PC-9 (cell line): ENCODE results near the gene CIAO2B. TPM values are rescaled to one million over a fixed set of nuclear protein-coding genes. Genes with fewer than 3 reads are reported as not detected.

ENCODE experiments used
- BruUV-seq: library from RNA; stranded (reverse); fragments of 400-500 nt; replicated peaks from 2 replicates; lab custom pipeline; 2021; lab: Mats Ljungman, UMichigan
- CTCF ChIA-PET: fragments of 300-600 bp; sonication (Branson Sonifier 250); formaldehyde crosslinking; loops from one replicate; lab custom pipeline; 2022; ENCODE audit warnings: antibody characterized with exemption; lab: Charles Lee
- POLR2A ChIA-PET: fragments of 300-600 bp; sonication (Branson Sonifier 250); formaldehyde crosslinking; loops from one replicate; lab custom pipeline; 2022; ENCODE audit warnings: antibody characterized with exemption; ENCODE audit not compliant: unreplicated experiment; lab: Charles Lee
- DNase-seq, 2 experiments: peaks; one replicate each; pipeline versions ENCODE4 v3.0.0 to v3.0.0-alpha.2; 2015 to 2022; ENCODE audit warnings: mixed read lengths in 1 of 2
- H2AFZ ChIP-seq: fragments of 200-600 bp; sonication (generic); 2 replicates; pipeline ENCODE4 v1.8.1; 2017; ENCODE audit warnings: antibody characterized with exemption
- H3F3A ChIP-seq: fragments of 200-600 bp; sonication (generic); 2 replicates; pipeline ENCODE4 v1.8.1; 2017; ENCODE audit warnings: antibody characterized with exemption, mild to moderate bottlenecking, low read depth; ENCODE audit not compliant: insufficient read depth
- H3K27ac ChIP-seq: fragments of 200-600 bp; sonication (generic); 2 replicates; pipeline ENCODE4 v1.6.1; 2016; ENCODE audit warnings: mixed run types
- H3K27me3 ChIP-seq: fragments of 200-600 bp; sonication (generic); 2 replicates; pipeline ENCODE4 v1.6.1; 2016; ENCODE audit warnings: low read depth, mixed run types; ENCODE audit not compliant: insufficient read depth
- H3K36me3 ChIP-seq: fragments of 200-600 bp; sonication (generic); 2 replicates; pipeline ENCODE4 v1.6.1; 2016; ENCODE audit warnings: low read depth, mixed run types
- H3K4me1 ChIP-seq: fragments of 200-600 bp; sonication (generic); replicated peaks from 2 replicates; pipeline ENCODE4 v1.6.1; 2016; ENCODE audit warnings: mixed run types; ENCODE audit not compliant: insufficient read depth
- H3K4me2 ChIP-seq: fragments of 200-600 bp; sonication (generic); 2 replicates; pipeline ENCODE4 v1.6.1; 2017; ENCODE audit warnings: mixed run types
- H3K4me3 ChIP-seq: fragments of 200-600 bp; sonication (generic); 2 replicates; pipeline ENCODE4 v1.6.1; 2016; ENCODE audit warnings: mixed run types
- H3K79me2 ChIP-seq: fragments of 200-600 bp; sonication (generic); 2 replicates; pipeline ENCODE4 v1.6.1; 2017; ENCODE audit warnings: low read depth, mixed run types
- H3K9me2 ChIP-seq: fragments of 200-600 bp; sonication (generic); 2 replicates; pipeline ENCODE4 v1.8.1; 2017; ENCODE audit warnings: mild to moderate bottlenecking; ENCODE audit not compliant: insufficient read depth
- H3K9me3 ChIP-seq: fragments of 200-600 bp; sonication (generic); 2 replicates; pipeline ENCODE4 v1.8.1; 2016; ENCODE audit warnings: low read depth; ENCODE audit not compliant: insufficient read depth
- H4K20me1 ChIP-seq: fragments of 200-600 bp; sonication (generic); 2 replicates; pipeline ENCODE4 v1.8.1; 2017; ENCODE audit not compliant: insufficient read depth
- CTCF ChIP-seq: fragments of 200-600 bp; sonication (generic); conservative IDR thresholded peaks from 2 replicates; pipeline ENCODE4 v1.6.1; 2017; ENCODE audit warnings: mixed run types, antibody characterized with exemption, mild to moderate bottlenecking, moderate library complexity
- EZH2 ChIP-seq: fragments of 200-600 bp; sonication (generic); IDR thresholded peaks from 2 replicates; pipeline ENCODE4 v1.8.0; 2017; ENCODE audit warnings: antibody characterized with exemption, low read depth
- intact Hi-C: fragments of 100-400 bp; cut with micrococcal nuclease; formaldehyde crosslinking; loops from one replicate; pipeline ENCODE4 v1.10.0; 2022; ENCODE audit not compliant: unreplicated experiment
- total RNA-seq: library from RNA; stranded (reverse); gene quantifications from 2 replicates; pipeline ENCODE4 v1.2.3, GENCODE V29; 2021

The CIAO2B gene
- total RNA-seq, 1 experiment from 2014 or later: 87.1 TPM

- ChIA-PET POLR2A (interaction anchor here (0.7 kb wide), 1 partner anchor 31 kb away, joined by 3 read pairs; no protein-coding TSS in a partner anchor), CTCF (no interaction called here)
- peak overlapping the region; percentile 91 for H3K4me3 ChIP-seq
- peaks cover 39% of the 10 kb centered on the region for H3K79me2 ChIP-seq
- intact Hi-C loops: loop anchor here (10.0 kb wide), 1 partner anchor 419 kb away; no protein-coding TSS in a partner anchor
- no peaks in the 10 kb centered on the region for H3K27me3 ChIP-seq
- TSS peak; percentile 50 for BruUV-seq
- peaks cover 30% of the 10 kb centered on the region for H3F3A ChIP-seq
- peaks cover 10% of the 10 kb centered on the region; the same call in 1 of the 2 replicates for H4K20me1 ChIP-seq
- peak overlapping the region; percentile 98 for H3K4me2 ChIP-seq
- H3K4me1 ChIP-seq: peaks cover 47% of the 10 kb centered on the region
- TF ChIP-seq CTCF (no peak), EZH2 (no peak)
- H2AFZ ChIP-seq: peak overlapping the region; percentile 99
- H3K36me3 ChIP-seq: no peaks in the 10 kb centered on the region
- H3K9me3 ChIP-seq: no peaks in the 10 kb centered on the region
- DNase-seq: peak in 1 of 2 experiments; percentile 71
- no peaks in the 10 kb centered on the region for H3K9me2 ChIP-seq
- peak overlapping the region; percentile 48 for H3K27ac ChIP-seq
Observed at GRCh38 chr16:66933776-66934137, 445 bp downstream of the CIAO2B start.

- Histone ChIP-seq H3K36me3 (no peaks in the 10 kb centered on the region), H4K20me1 (peaks cover 7% of the 10 kb centered on the region; the same call in 1 of the 2 replicates), H3K9me2 (no peaks in the 10 kb centered on the region), H2AFZ (no peak overlapping the region), H3K4me1 (peaks cover 64% of the 10 kb centered on the region), H3K4me3 (no peak overlapping the region), H3K27ac (no peak overlapping the region), H3K79me2 (peaks cover 39% of the 10 kb centered on the region), H3K4me2 (no peak overlapping the region), H3F3A (peaks cover 38% of the 10 kb centered on the region), H3K9me3 (no peaks in the 10 kb centered on the region), H3K27me3 (no peaks in the 10 kb centered on the region)
- intact Hi-C loops: loop anchor here (10.0 kb wide), 1 partner anchor 417 kb away; no protein-coding TSS in a partner anchor
- TF ChIP-seq CTCF: no peak
- no peak for TF ChIP-seq EZH2
- DNase-seq: no peak
- BruUV-seq: no TSS peak
- ChIA-PET CTCF (no interaction called here), POLR2A (no interaction called here)
Observed at GRCh38 chr16:66932076-66932475, 2.1 kb downstream of the CIAO2B start.

- TF ChIP-seq CTCF (no peak), EZH2 (no peak)
- no TSS peak for BruUV-seq
- CTCF ChIA-PET: no interaction called here
- H3F3A ChIP-seq: peaks cover 41% of the 10 kb centered on the region
- no peaks in the 10 kb centered on the region for H3K9me3 ChIP-seq
- no peaks in the 10 kb centered on the region for H3K27me3 ChIP-seq
- H3K4me3 ChIP-seq: no peak overlapping the region
- H3K4me1 ChIP-seq: peaks cover 68% of the 10 kb centered on the region
- POLR2A ChIA-PET: no interaction called here
- no peak overlapping the region for H3K27ac ChIP-seq
- peaks cover 39% of the 10 kb centered on the region for H3K79me2 ChIP-seq
- intact Hi-C loops: loop anchor here (10.0 kb wide), 1 partner anchor 417 kb away; no protein-coding TSS in a partner anchor
- no peak for DNase-seq
- no peaks in the 10 kb centered on the region for H3K36me3 ChIP-seq
- H3K9me2 ChIP-seq: no peaks in the 10 kb centered on the region
- H3K4me2 ChIP-seq: no peak overlapping the region; the same call in 1 of the 2 replicates
- peaks cover 3% of the 10 kb centered on the region; the same call in 1 of the 2 replicates for H4K20me1 ChIP-seq
- H2AFZ ChIP-seq: no peak overlapping the region
Observed at GRCh38 chr16:66931665-66932064, 2.5 kb downstream of the CIAO2B start.
